BE2C (cell line): ENCODE measurements around the gene NUP62.

Experiments used
- DNase-seq: peaks from one replicate; pipeline ENCODE4 v3.0.0-alpha.2; 2020
- H3K27me3 ChIP-seq: fragments of 250-450 bp; sonication (Bioruptor Pico); 2 replicates; pipeline ENCODE4 v1.5.1; 2020; ENCODE audit warnings: mild to moderate bottlenecking
- H3K36me3 ChIP-seq: fragments of 250-450 bp; sonication (Bioruptor Pico); 2 replicates; pipeline ENCODE4 v1.5.1; 2020; ENCODE audit warnings: mild to moderate bottlenecking
- H3K4me1 ChIP-seq: fragments of 250-450 bp; sonication (Bioruptor Pico); 2 replicates; pipeline ENCODE4 v1.5.1; 2020
- H3K4me3 ChIP-seq: 2 replicates; pipeline ENCODE4 v1.5.1; 2011; ENCODE audit warnings: low read depth, low read length
- H3K9me3 ChIP-seq: fragments of 250-450 bp; sonication (Bioruptor Pico); 2 replicates; pipeline ENCODE4 v1.5.1; 2020
- CTCF ChIP-seq: IDR thresholded peaks from 2 replicates; pipeline ENCODE4 v1.5.1; 2012; ENCODE audit warnings: mild to moderate bottlenecking, low read depth, low read length

The NUP62 gene

GRCh38 chr19:49857838-49858087 lies 71.5 kb downstream of the NUP62 start:
- no peaks in the 10 kb centered on the region for H3K27me3 ChIP-seq
- TF ChIP-seq CTCF: no peak
- DNase-seq: no peak
- no peak overlapping the region for H3K4me3 ChIP-seq
- no peaks in the 10 kb centered on the region for H3K9me3 ChIP-seq
- H3K36me3 ChIP-seq: peaks cover 76% of the 10 kb centered on the region
- H3K4me1 ChIP-seq: peaks cover 11% of the 10 kb centered on the region

GRCh38 chr19:49857061-49857837 lies 72.1 kb downstream of the NUP62 start:
- H3K4me1 ChIP-seq: peaks cover 8% of the 10 kb centered on the region

More at GRCh38 chr19:49857061-49857837, 72.1 kb downstream of the NUP62 start:
- TF ChIP-seq CTCF: no peak
- no peak overlapping the region for H3K4me3 ChIP-seq
- no peaks in the 10 kb centered on the region for H3K27me3 ChIP-seq
- no peak for DNase-seq
- H3K9me3 ChIP-seq: no peaks in the 10 kb centered on the region
- peaks cover 71% of the 10 kb centered on the region for H3K36me3 ChIP-seq
